CMK (cell line): ENCODE results near the gene PARPBP.
"Not testable (repeated sequence)": the region's sequence is repeated elsewhere in the genome, so short reads cannot be mapped to it uniquely, and the experiment has no call there.

Experiments
- DNase-seq: peaks from one replicate; pipeline ENCODE4 v3.0.0-alpha.2; 2010; ENCODE audit warnings: low read depth

Gene PARPBP, protein sequence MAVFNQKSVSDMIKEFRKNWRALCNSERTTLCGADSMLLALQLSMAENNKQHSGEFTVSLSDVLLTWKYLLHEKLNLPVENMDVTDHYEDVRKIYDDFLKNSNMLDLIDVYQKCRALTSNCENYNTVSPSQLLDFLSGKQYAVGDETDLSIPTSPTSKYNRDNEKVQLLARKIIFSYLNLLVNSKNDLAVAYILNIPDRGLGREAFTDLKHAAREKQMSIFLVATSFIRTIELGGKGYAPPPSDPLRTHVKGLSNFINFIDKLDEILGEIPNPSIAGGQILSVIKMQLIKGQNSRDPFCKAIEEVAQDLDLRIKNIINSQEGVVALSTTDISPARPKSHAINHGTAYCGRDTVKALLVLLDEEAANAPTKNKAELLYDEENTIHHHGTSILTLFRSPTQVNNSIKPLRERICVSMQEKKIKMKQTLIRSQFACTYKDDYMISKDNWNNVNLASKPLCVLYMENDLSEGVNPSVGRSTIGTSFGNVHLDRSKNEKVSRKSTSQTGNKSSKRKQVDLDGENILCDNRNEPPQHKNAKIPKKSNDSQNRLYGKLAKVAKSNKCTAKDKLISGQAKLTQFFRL

DNA sequence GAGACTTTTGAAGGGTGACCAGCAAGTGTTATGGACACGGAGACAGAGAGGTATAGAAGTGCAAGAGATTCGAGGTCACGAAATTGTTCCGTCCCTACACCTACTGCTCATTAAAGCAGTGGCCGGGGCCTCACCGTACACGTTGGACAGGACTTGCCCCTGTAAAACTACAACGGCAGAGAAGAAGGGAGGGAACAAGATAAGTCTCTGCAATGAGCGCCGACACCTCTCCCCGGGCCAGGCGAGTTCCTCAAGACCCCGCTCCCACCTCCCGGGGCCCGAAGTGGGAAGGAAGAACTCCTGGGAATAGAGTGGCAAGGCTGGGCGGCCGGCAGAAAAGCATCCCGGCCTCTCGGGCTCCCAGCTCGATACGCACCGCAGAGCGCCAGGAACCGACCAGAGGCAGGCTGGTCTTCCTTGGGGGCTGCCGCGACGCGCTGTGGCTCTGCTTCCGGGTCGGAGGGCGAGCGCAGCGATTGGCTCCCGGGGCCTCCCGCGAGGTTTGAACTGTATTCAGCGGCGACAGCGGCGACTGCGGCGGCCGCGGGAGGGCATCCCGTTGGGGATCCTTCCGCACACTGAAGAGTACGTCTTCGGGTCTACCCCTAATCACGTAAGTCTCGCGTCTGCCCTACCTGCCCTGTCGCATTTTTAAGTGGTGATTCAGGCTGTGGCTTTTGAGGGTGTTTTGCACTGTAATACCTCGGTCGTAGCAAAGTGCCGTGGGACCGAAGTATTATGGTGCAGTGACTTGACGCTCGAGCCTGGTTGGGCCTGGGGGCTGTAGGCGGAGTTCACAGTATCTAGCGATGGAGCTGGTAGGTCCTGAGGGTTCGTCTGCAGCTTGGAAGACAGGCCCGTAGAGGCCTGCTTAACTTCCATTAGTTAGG, at the start of gene PARPBP, which contains the start of gene NUP37:
TSS of gene PARPBP (plus strand) at position 510 of the 890 bp plus-strand sequence. CDS start 3,706 bp downstream, outside the sequence.
TSS of gene NUP37 (minus strand) at position 441 of the 890 bp plus-strand sequence. CDS start 1,596 bp downstream, outside the sequence.
- peak; percentile 58 for DNase-seq

GRCh38 chr12:102072092-102072491, 47.9 kb upstream of the PARPBP start:
- not testable (repeated sequence) for DNase-seq

- DNase-seq: no peak
These were observed 39.1 kb upstream of the PARPBP start for GRCh38 chr12:102080842-102081241.

DNA sequence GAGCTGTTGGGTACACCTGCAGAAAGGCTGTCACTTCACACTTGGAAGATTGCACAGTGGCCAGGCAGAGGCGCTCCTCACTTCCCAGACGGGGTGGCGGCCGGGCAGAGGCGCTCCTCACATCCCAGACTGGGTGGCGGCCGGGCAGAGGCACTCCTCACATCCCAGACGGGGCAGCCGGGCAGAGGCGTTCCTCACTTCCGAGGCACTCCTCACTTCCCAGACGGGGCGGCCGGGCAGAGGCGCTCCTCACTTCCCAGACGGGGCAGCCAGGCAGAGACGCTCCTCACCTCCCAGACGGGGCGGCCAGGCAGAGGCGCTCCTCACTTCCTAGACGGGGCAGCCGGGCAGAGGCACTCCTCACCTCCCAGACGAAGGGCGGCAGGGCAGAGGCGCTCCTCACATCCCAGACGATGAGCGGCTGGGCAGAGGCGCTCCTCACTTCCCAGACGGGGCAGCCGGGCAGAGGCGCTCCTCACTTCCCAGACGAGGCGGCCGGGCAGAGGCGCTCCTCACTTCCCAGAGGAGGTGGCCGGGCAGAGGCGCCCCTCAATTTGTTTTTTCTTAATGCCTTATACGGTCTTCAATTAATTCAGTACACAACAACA, 30.7 kb upstream of the PARPBP start:
- DNase-seq: not testable (repeated sequence)

DNA sequence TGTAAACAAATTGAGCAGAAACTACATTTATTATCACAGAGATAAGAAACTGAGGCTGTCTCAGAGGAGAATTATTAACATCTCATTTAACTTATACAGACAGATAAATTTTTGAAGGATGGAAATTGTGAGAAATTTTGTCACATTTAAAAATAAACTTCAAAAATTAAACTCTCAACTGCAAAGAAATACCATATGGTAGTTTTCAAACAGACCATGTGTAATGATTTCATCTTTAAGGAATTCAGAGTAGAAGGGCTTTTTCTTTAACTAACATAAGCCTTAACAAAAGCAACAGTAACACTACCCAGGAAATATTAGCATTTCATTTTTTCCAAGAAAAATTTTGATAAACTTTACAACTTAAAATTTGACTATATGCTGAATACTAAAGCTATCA, 26.7 kb upstream of the PARPBP start:
- no peak for DNase-seq

DNA sequence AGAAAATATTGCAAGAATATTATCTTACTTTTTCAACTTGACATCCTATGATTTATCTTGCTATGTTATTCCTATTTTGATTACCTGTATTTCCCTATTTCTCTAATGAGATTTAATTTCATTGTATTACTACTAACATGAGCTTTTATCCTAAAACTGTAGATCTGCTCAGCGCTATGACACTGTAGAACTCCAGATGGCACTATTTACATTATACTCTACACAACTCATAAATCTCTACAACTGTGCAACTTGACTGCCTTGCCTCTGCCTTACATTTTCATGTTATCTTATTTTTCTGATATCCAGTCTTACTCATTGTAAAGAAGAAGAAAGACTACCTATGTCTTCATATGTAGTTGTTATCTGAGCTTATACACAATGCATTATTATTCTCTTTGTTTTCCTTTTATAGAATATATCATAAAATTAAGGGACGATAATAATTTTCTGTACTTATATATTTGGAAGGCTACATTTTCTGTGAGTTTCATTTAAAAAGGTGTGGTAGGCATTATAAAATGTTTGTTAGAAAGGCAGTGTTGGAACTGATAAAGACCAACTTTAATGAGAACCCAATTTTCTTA, 24.2 kb upstream of the PARPBP start:
- DNase-seq: no peak

GRCh38 chr12:102096855-102097254, 23.1 kb upstream of the PARPBP start:
- no peak for DNase-seq

DNA sequence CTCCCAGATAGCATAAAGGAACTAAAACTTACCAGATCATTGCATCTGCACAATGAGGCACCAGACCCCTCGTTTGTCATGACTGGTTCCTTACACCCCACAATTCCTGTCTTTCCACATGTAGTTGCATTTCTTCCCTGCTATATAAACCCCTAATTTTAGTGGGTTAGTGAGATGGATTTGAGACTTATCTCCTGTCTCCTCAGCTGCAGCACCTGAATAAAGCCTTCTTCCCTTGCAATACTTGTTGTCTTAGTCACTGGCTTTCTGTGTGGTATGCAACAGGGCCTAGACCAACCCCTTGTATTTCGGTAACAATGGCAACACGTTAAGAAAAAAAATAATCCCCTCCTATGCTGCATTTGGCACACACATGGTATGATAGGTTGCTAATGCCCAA, 13.1 kb upstream of the PARPBP start:
- no peak for DNase-seq

- DNase-seq: no peak
These were observed 12.0 kb upstream of the PARPBP start for GRCh38 chr12:102107970-102108369.

GRCh38 chr12:102110782-102111181, 9.2 kb upstream of the PARPBP start:
- no peak for DNase-seq

DNA sequence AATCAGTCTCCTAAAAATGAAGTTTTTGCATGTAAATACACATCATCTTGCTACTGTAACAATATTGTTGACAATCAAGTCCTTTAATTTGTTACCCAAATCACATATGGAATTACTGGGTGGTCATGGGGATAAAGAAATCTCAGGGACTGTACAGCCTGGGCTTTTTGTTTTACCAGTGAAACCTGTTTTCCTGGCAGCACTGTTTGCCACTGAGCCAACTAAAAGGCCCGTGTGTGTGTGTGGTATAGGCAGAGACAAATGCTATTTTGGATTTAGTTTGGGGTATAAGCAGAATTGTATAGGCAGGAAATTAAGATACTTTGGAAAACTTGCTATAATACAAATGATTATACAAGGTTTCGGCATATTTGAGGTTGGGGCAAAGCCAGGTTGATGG, 5.8 kb upstream of the PARPBP start:
- no peak for DNase-seq

DNA sequence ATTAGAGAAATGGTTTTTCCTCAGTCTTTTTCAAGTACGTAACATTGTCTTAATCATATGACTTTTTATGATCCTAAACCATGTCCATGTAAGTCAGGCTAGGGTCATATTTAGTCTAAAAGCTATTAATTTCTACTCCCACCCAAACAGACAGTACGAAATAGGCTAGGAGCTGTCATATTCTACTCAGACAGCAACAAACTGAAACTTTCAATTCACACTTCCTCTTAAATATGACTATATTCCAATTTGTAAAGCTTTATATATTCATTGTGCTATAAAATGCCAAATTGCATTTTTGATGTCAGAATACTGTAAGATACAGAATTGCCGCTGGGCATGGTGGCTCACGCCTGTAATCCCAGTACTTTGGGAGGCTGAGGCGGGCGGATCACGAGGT, 3.6 kb upstream of the PARPBP start:
- DNase-seq: no peak

DNA sequence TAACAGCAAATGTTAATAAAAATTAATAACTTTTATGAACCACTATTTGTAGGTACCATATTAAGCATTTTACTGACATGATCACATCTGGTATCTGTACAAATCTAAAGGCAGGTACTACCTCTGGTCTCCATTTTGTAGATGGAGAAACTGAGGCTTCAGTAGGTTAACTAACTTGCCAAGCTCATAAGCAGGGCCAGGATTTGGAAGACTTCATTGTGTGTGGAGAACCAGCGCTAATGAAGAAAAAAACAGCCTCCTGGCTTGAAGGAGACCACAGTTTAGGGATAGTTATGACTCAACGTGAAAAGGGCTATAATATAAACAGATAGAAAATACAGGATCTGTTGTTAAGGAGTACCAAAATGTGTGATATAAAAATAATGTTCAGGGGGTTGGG, 1.1 kb upstream of the PARPBP start:
- no peak for DNase-seq

GRCh38 chr12:102120564-102120873, 536 bp downstream of the PARPBP start:
- no peak for DNase-seq

DNA sequence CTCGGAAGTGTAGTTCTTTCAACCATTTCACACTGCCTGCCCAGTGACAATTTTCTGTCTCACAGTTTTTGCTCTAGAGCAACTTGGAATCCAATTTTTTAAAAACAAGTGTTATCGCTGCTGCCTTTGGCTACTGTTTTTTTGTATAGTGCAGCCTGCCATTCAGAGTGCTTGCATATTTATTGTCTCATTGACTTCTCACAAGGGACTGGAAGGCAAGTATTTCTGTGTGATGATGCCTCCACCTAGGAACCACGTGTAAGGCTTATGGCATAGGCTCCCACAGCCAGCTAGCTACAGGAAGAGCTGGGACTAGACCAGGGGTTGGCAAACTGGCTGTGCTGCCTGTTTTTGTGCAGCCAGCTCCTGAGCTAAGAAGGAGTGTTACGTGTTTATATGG, 903 bp downstream of the PARPBP start:
- no peak for DNase-seq

DNA sequence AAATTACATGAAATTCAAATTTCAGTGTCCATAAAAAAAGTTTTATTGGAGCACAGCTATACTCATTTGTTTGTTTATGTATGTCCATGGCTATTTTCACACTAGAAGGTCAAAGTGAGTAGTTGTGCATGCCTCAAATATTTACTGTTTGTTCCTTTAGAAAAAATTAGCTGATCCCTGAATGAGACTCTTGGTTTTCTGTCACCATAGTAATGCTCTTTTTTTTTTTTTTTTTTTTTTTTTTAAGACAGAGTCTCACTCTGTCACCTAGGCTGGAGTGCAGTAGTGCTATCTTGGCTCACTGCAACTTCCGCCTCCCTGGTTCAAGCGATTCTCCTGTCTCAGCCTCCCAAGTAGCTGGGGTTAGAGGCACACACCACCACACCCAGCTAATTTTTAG, 1.3 kb downstream of the PARPBP start:
- DNase-seq: not testable (repeated sequence)

- DNase-seq: not testable (repeated sequence)
These were observed 10.7 kb downstream of the PARPBP start for GRCh38 chr12:102130720-102131119.

GRCh38 chr12:102131442-102131841, 11.5 kb downstream of the PARPBP start:
- not testable (repeated sequence) for DNase-seq

GRCh38 chr12:102137619-102138018, 17.6 kb downstream of the PARPBP start:
- not testable (repeated sequence) for DNase-seq

GRCh38 chr12:102142866-102143373, 22.9 kb downstream of the PARPBP start:
- not testable (repeated sequence) for DNase-seq

DNA sequence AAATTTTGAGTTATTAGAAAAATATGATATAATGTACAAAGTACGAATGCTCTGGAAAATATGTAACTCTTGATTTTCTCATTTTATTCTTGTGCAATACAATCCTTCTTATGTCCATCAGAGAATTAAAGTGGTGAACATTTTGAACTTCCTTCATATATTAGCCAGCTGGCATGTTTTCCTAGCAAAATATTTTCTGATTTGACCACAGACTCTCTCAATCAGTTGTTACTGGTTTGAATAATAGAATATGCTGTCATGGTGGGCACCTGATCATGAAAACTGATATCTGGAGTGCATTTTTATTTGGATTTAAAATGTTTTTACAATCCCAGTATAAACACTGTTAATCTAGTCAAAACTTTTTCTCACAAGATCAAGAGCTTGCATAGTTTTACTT, 24.2 kb downstream of the PARPBP start:
- DNase-seq: no peak
